Measurements from ENCODE around the gene TMEM223.
"Not testable (repeated sequence)": the region's sequence is repeated elsewhere in the genome, so short reads cannot be mapped to it uniquely, and the experiment has no call there.

Gene TMEM223

DNA sequence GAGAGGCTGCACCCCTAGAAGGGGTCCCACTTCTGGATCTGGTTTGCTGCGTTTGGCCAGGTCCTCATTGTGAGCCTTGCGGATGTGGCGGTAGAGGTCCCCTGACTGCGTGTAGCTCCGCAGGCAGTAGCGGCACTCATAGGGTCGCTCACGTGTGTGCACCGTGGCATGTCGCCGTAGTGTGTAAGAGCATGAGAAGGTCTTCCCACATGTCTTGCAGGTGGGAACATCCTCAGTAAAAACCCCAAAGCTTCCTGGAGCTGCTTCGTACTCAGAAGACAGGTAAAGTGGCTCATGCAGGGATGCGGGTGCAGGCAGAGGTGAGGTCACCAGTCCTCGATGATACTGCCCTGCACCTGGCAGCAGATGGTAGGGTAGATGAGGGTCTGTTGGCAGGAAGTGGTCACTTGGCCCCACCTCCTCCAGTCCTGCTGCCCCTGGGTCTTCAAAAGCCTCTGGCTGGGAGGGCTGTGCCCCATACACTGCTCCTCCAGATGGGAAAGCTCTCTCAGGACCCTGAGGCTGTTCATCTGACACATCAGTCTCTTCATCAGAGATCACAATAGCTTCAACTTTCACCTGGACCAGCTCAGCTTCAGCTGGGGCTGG is 39.5 kb downstream of the TMEM223 start:
- DNase-seq = no peak

DNA sequence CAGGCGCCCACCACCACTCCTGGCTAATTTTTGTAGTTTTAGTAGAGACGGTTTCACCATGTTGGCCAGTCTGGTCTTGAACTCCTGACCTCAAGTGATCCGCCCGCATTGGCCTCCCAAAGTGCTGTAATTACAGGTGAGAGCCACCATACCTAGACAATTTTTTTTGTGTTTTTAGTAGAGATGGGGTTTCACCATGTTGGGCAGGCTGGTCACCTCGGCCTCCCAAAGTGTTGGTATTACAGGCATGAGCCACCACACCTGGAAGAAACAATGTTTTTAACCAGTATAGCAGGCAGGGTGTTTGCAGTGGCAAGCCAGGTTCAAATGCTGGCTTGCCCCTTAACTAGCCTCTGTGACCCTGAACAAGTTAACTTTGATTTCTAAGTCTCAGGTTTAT is 41.9 kb downstream of the TMEM223 start:
- not testable (repeated sequence) for DNase-seq

DNA sequence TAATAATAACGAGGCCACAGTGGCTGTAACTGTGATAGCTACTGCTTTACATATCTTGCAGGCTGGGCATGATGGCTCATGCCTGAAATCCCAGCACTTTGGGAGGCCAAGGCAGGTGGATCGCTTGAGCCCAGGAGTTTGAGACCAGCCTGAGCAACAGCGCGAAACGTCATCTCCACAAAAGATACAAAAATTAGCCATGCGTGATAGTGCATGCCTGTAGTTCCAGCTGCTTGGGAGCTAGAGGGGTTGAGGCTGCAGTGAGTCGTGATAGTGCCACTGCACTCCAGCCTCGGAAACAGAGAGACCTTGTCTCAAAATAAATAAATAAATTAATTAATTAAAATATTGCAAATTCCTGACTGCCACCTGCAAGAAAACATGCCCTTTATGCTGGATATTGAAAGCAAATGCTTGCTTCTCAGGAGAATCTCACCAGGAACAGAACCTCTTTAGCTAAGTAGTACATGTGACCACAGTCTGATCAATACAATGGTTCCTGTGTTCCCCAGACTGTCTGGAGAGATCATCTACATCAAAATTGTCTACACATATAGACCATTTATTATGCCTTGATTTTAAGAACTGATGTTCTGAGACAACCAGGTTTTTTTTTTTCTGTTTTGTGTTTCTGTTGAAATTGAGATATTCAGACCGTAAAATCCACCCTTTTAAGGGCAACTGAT is 44.2 kb downstream of the TMEM223 start:
- no peak for DNase-seq

Data from activated naive CD4-positive, alpha-beta T cell treated with anti-CD3 and anti-CD28 coated beads, Interleukin-2, amount 50 U/mL, for 16 hours (primary cell).